Osteoblast (primary cell): ENCODE measurements around the gene R3HDML. TPM values are rescaled to one million over a fixed set of nuclear protein-coding genes. Genes with fewer than 3 reads are reported as not detected.

Source experiments
- DNase-seq: peaks from one replicate; pipeline ENCODE4 v3.0.0; 2011; ENCODE audit warnings: low spot score, mixed read lengths; ENCODE audit not compliant: insufficient read length; ENCODE audit errors: missing footprints
- H2AFZ ChIP-seq: 2 replicates; pipeline ENCODE4 v1.6.0; 2011; ENCODE audit warnings: mild to moderate bottlenecking, low read length
- H3K27ac ChIP-seq: 2 replicates; pipeline ENCODE4 v1.5.1; 2011; ENCODE audit warnings: mild to moderate bottlenecking, low read depth, low read length, moderate library complexity
- H3K27me3 ChIP-seq: 2 replicates; pipeline ENCODE4 v1.6.0; 2012; ENCODE audit warnings: mild to moderate bottlenecking, control low read depth, inconsistent platforms, low read length, moderate library complexity; ENCODE audit not compliant: insufficient read depth
- H3K36me3 ChIP-seq: 2 replicates; pipeline ENCODE4 v1.5.1; 2011; ENCODE audit warnings: mild to moderate bottlenecking, low read length, control low read depth, moderate library complexity; ENCODE audit not compliant: insufficient read depth
- H3K4me1 ChIP-seq: 2 replicates; pipeline ENCODE4 v1.5.1; 2011; ENCODE audit warnings: mild to moderate bottlenecking, low read length, control low read depth, moderate library complexity; ENCODE audit not compliant: insufficient read depth
- H3K4me2 ChIP-seq: 2 replicates; pipeline ENCODE4 v1.6.0; 2011; ENCODE audit warnings: mild to moderate bottlenecking, low read length; ENCODE audit not compliant: insufficient read depth
- H3K4me3 ChIP-seq: fragments of 200-600 bp; sonication (generic); 3 replicates; pipeline ENCODE4 v1.5.1; 2012; ENCODE audit warnings: mild to moderate bottlenecking, low read length, inconsistent platforms; ENCODE audit not compliant: insufficient read depth
- H3K79me2 ChIP-seq: 2 replicates; pipeline ENCODE4 v1.6.0; 2012; ENCODE audit warnings: mild to moderate bottlenecking, low read length, control low read depth, inconsistent platforms; ENCODE audit not compliant: insufficient read depth
- H3K9me3 ChIP-seq: 2 replicates; pipeline ENCODE4 v1.5.1; 2011; ENCODE audit warnings: low read depth, low read length, control low read depth
- H4K20me1 ChIP-seq: 2 replicates; pipeline ENCODE4 v1.6.0; 2012; ENCODE audit warnings: mild to moderate bottlenecking, low read length, control low read depth; ENCODE audit not compliant: insufficient read depth
- CTCF ChIP-seq: IDR thresholded peaks from 2 replicates; pipeline ENCODE4 v1.5.1; 2011; ENCODE audit warnings: mild to moderate bottlenecking, low read depth, low read length, moderate library complexity; ENCODE audit errors: extremely low read depth
- total RNA-seq: library from RNA; depleted of rRNA; stranded (reverse); fragments of >200 nt; gene quantifications from 2 replicates; pipeline ENCODE4 v1.2.3, GENCODE V29; 2012

Gene R3HDML
- total RNA-seq, 1 donor = not detected

DNA sequence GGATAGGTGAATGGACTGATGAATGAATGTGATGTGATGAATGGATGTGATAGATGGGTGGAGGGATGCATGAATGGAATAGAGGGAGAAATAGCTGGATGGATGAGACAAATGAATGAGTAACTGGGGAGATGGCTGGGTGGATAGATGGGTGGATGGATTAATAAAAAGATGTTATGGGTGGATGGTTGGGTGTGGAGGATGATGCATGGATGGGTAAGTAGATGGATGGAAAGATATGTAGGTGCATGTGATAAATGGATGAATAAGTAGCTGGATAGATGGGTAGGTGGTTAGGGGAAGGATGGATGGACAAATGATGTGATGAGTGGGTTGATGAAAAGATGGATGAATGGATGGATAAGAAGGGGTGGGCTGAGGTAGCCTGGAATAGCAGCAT lies 23.4 kb downstream of the R3HDML start:
- Histone ChIP-seq H3K4me3 (no peak overlapping the region), H4K20me1 (no peaks in the 10 kb centered on the region), H3K4me2 (no peak overlapping the region), H3K4me1 (no peaks in the 10 kb centered on the region), H2AFZ (no peak overlapping the region), H3K9me3 (no peaks in the 10 kb centered on the region), H3K36me3 (no peaks in the 10 kb centered on the region), H3K27ac (no peak overlapping the region), H3K79me2 (no peaks in the 10 kb centered on the region), H3K27me3 (peaks cover 21% of the 10 kb centered on the region)
- no peak for DNase-seq
- no peak for TF ChIP-seq CTCF

- H3K4me3 ChIP-seq = no peak overlapping the region
- no peak overlapping the region for H2AFZ ChIP-seq
- no peaks in the 10 kb centered on the region for H3K36me3 ChIP-seq
- no peaks in the 10 kb centered on the region for H3K9me3 ChIP-seq
- TF ChIP-seq CTCF = no peak
- DNase-seq = no peak
- no peaks in the 10 kb centered on the region for H4K20me1 ChIP-seq
- peaks cover 21% of the 10 kb centered on the region for H3K27me3 ChIP-seq
- no peak overlapping the region for H3K4me2 ChIP-seq
- no peak overlapping the region for H3K27ac ChIP-seq
- H3K79me2 ChIP-seq = no peaks in the 10 kb centered on the region
- no peaks in the 10 kb centered on the region for H3K4me1 ChIP-seq
These were observed 24.2 kb downstream of the R3HDML start for GRCh38 chr20:44361021-44361420.

DNA sequence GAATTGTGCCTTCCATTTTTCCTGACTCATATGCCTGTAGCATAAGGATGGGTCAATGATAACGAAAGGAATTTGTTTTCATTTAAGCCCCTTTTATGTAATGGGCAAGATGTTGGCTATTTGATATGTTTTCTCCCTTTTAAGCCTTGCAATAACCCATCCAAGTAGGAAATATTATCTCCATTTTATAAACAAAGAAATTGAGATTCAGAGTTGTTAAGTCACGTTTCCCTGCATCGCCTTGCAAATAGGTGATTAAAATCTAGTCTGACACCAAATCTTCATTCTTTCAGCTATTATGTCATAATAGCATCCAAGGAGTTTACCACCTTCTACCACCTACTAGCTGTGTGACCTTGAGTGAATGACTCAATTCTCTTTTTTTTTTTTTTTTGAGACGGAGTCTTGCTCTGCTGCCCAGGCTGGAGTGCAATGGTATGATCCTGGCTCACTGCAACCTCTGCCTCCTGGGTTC lies 25.7 kb downstream of the R3HDML start:
- no peak overlapping the region for H2AFZ ChIP-seq
- DNase-seq = no peak
- H3K79me2 ChIP-seq = no peaks in the 10 kb centered on the region
- no peak overlapping the region for H3K27ac ChIP-seq
- no peaks in the 10 kb centered on the region for H3K4me1 ChIP-seq
- no peaks in the 10 kb centered on the region for H3K36me3 ChIP-seq
- no peak overlapping the region for H3K4me2 ChIP-seq
- H3K4me3 ChIP-seq = no peak overlapping the region
- no peaks in the 10 kb centered on the region for H4K20me1 ChIP-seq
- TF ChIP-seq CTCF = no peak
- peaks cover 11% of the 10 kb centered on the region for H3K27me3 ChIP-seq
- H3K9me3 ChIP-seq = no peaks in the 10 kb centered on the region

- no peaks in the 10 kb centered on the region for H4K20me1 ChIP-seq
- H2AFZ ChIP-seq = no peak overlapping the region
- H3K36me3 ChIP-seq = no peaks in the 10 kb centered on the region
- no peak overlapping the region for H3K4me3 ChIP-seq
- H3K27me3 ChIP-seq = peaks cover 7% of the 10 kb centered on the region
- H3K9me3 ChIP-seq = no peaks in the 10 kb centered on the region
- no peak overlapping the region for H3K27ac ChIP-seq
- no peaks in the 10 kb centered on the region for H3K4me1 ChIP-seq
- no peaks in the 10 kb centered on the region for H3K79me2 ChIP-seq
- DNase-seq = no peak
- TF ChIP-seq CTCF = no peak
- no peak overlapping the region for H3K4me2 ChIP-seq
These were observed 27.2 kb downstream of the R3HDML start for GRCh38 chr20:44364068-44364467.
